NB4 (cell line): Measurements from ENCODE around the gene MCM3.
A peak's percentile ranks its signal among the peaks of the same experiment; 100 is the strongest.

Experiments used
- DNase-seq: peaks from one replicate; pipeline ENCODE4 v3.0.0; 2010; ENCODE audit warnings: low read depth
- H3K4me3 ChIP-seq: one replicate; pipeline ENCODE4 v1.5.1; 2011; ENCODE audit warnings: mild to moderate bottlenecking, low read depth, low read length, moderate library complexity
- MYC ChIP-seq: IDR thresholded peaks from 2 replicates; pipeline ENCODE4 v1.6.1; 2011; ENCODE audit warnings: low read depth, low read length
- POLR2A ChIP-seq: IDR thresholded peaks from 2 replicates; pipeline ENCODE4 v1.6.1; 2011; ENCODE audit warnings: mild to moderate bottlenecking; ENCODE audit not compliant: insufficient read length; ENCODE audit errors: extremely low read depth
- TF ChIP-seq, protein P1 (sequence below): IDR thresholded peaks from 2 replicates; pipeline ENCODE4 v1.6.1; 2011; ENCODE audit warnings: low read depth, low read length
- TF ChIP-seq, protein P2 (sequence below): IDR thresholded peaks from one replicate; pipeline ENCODE4 v1.5.1; 2012; ENCODE audit warnings: low read depth, low read length

Gene MCM3

DNA sequence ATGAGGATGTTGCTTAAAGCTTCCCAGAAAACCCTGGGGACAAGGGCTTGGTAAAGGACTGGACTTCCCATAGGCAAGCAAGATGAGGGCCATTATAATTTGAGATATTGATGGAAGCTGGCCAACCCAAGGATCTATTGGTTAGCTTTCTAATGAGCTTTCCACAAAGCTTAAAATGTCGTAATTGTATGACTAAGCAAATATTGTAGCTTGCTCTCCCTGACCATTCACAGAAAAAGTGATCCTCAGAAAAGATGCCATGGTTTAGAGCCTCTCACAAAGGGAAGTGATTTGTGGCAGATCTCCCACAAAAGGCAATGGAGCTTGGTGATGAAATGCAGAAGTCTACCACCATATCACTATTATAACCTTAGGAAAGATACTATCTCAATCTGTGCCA, 53.9 kb downstream of the MCM3 start:
- DNase-seq: peak; percentile 38
- H3K4me3 ChIP-seq: no peak overlapping the region
- TF ChIP-seq POLR2A: no peak

DNA sequence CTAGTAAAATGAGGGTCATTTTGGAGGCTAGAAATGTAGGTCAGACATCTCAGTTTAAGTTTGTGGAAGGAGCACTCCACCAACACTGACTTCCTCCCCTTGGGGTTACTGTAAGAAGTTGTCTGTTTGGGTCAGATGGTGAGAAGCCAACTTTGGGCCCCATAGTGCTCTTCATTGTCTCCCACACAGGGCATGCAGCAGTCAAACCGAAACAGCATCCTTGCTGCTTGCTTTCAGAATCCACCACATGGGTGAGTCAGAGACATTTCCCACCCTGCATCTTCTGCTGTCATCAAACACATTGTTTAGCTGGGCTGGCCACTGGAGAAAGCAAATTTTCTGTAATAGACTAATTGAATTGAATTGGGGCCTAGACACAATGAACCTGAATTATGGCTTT, 57.0 kb downstream of the MCM3 start:
- DNase-seq: no peak
- TF ChIP-seq, protein P1, sequence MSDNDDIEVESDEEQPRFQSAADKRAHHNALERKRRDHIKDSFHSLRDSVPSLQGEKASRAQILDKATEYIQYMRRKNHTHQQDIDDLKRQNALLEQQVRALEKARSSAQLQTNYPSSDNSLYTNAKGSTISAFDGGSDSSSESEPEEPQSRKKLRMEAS: no peak
- TF ChIP-seq POLR2A (no peak), MYC (no peak)
- TF ChIP-seq, protein P2, sequence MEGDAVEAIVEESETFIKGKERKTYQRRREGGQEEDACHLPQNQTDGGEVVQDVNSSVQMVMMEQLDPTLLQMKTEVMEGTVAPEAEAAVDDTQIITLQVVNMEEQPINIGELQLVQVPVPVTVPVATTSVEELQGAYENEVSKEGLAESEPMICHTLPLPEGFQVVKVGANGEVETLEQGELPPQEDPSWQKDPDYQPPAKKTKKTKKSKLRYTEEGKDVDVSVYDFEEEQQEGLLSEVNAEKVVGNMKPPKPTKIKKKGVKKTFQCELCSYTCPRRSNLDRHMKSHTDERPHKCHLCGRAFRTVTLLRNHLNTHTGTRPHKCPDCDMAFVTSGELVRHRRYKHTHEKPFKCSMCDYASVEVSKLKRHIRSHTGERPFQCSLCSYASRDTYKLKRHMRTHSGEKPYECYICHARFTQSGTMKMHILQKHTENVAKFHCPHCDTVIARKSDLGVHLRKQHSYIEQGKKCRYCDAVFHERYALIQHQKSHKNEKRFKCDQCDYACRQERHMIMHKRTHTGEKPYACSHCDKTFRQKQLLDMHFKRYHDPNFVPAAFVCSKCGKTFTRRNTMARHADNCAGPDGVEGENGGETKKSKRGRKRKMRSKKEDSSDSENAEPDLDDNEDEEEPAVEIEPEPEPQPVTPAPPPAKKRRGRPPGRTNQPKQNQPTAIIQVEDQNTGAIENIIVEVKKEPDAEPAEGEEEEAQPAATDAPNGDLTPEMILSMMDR: no peak
- no peak overlapping the region for H3K4me3 ChIP-seq

DNA sequence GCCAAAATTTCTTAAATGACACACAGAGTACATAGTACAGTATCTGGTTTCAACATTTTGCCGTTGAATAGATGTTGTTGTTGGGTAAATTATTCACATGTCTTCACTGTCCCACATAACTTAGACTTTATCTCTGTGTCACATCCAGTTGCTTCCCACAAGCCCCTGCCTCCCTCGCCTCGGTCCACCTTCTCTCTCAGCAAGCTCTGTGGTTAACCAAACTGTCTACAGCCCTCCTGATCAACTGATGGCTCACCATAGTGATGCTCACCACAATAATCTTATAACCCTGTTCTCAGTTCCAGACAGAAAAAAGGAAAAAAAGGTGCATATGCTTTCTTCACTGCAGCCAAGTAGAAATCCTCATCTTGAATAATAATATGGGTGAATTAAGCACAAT, 63.2 kb downstream of the MCM3 start:
- DNase-seq: peak; percentile 46
- H3K4me3 ChIP-seq: no peak overlapping the region
- TF ChIP-seq, protein P2: no peak
- TF ChIP-seq POLR2A (no peak), MYC (no peak)
- TF ChIP-seq, protein P1: no peak

DNA sequence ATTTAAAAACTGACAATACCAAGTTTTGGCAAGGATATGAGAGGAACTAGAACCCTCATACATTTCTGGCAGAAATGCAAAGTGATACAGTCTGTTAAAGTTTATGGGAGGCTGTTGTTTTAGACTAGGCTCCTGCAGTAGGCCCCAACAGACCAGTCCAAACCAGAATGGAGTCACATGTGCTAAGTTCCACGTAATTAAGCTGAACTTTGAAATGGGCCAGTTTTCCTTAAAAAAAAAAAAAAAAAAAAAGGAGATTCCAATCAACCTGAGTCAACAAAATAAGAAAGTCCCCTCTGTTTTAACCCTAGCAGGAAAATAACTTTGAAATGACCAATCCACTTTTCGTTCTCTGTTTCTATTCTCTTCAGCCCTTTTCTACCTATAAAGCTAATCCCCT, 66.8 kb downstream of the MCM3 start:
- no peak for DNase-seq
- TF ChIP-seq, protein P2: no peak
- TF ChIP-seq POLR2A (no peak), MYC (no peak)
- TF ChIP-seq, protein P1: no peak
- H3K4me3 ChIP-seq: no peak overlapping the region

DNA sequence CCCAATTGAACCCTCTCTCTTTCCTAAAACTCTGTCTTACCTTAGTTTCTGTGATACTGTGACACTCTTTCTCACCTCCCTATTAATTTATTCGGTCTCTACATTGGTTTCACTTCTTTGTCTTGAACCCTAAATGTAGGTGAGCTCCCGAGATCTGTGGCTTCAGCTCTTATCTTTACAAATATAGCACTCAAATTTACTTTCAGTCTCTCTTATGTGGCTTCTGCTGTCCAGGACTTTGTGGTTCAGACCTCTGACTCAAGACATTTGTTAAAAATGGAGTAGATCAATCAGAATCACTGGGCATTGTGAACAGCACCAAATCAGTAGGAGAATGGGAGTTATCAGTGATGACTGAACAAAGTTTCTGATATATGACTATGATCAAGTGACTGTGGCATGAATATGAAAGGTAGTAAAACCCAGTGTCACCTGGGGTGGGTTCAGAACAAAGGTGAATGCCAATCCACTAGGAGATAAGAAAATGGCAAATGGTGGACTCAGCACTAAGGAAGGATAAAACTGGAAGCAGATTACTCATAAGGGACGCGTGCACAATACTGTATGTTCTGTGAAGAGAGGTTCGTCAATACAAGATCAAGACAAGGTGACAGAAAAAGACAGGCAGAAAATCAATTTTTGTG, 67.5 kb downstream of the MCM3 start:
- TF ChIP-seq, protein P1: no peak
- no peak overlapping the region for H3K4me3 ChIP-seq
- no peak for DNase-seq

DNA sequence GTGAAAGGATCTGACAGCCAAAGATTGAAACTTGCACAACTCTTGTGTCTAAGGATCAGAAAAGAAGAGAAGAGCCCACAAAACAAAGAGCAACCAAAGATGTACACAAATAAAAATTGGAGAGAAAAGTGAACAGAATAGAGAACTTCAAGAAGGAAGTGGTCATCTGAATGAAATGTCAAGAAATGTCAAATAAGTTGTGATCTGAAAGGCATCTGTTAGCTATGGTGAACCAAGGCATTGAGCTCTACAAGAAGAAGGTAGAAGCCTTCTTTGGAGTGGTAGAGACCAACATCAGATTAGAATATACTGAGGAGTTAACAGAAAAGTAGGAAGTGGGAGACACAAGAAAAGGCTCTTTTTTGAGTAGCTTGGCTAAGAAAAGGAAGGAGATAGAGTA, 68.8 kb downstream of the MCM3 start:
- DNase-seq: no peak
- TF ChIP-seq, protein P2: no peak
- no peak for TF ChIP-seq POLR2A
- no peak for TF ChIP-seq MYC
- TF ChIP-seq, protein P1: no peak
- no peak overlapping the region for H3K4me3 ChIP-seq
